ENCODE results near the gene ZNF578.
"Not testable (repeated sequence)": the region's sequence is repeated elsewhere in the genome, so short reads cannot be mapped to it uniquely, and the experiment has no call there.

Gene ZNF578

DNA sequence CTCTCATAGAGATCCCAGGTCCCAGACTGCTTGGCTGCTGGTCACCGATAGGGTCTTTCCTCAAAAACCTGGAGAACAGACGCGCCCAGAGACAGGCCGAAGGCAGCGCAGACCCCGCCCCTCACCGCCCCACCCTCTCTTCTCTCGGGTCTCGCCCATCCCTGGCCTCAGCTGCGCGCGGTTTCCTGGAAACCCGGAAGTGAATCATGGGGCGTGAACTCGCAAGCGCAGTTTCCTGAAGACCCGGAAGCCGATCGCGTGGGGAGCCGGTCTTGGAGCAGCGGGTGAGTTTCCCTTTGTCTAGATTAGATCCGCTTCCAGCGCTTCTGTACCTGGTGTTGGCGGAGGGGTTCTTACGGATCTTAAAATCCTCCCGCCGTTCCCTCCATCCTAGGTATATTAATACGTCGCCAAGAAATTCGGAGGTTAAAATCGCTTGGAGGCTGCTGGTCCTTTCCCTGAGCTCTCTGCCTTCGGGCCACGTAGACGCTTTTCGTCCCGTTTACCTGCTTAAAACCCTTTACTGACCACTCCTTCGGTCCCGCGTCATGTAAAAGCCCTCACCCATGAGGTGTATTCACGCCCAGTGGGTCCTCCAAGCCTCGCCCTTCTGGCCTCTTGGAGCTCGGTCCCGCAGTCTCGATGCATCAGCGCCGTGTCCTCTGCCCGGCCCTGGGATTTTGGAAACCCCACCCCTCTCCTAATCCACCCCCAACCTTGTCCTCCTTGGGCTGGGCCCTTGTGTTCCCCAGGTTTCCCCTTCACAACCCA is at the start of gene ZNF578:
Gene ZNF578 (plus strand): TSS at position 230 of the 771 bp plus-strand sequence. CDS start 48,293 bp downstream, outside the sequence.
- DNase-seq (ENCODE audit: low read depth) = peak; percentile 50

DNA sequence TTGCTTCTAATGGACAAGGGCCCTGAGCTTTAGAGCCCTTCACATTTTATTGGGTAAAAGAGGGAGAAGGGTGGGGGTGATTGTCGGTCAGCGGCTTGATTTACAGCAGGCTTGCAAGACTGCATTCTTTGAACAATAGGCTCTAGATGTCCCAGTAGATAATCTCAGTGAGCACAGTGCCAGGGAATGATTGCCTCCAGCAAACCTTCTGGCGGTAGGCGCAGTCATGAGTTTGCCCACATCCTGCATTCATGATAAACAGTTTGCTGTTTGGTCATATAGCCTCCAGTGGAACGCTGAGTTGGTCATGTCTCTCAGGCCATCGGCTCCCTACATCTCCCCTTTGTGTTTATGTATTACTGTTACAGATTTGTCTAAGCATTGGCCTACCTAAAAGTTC is 43.1 kb upstream of the ZNF578 start:
- DNase-seq (ENCODE audit: low read depth) = no peak

DNA sequence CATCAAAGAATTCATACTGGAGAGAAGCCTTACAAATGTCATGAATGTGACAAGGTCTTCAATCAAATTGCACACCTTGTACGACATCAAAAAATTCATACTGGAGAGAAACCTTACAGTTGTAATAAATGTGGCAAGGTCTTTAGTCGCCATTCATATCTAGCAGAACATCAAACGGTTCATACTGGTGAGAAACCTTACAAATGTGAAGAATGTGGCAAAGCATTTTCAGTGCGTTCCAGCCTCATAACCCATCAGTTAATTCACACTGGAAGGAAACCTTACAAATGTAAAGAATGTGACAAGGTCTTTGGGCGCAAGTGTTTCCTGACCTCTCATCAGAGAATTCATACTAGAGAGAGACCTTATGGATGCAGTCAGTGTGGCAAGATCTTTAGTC is 37.6 kb upstream of the ZNF578 start:
- DNase-seq (ENCODE audit: low read depth) = no peak

DNA sequence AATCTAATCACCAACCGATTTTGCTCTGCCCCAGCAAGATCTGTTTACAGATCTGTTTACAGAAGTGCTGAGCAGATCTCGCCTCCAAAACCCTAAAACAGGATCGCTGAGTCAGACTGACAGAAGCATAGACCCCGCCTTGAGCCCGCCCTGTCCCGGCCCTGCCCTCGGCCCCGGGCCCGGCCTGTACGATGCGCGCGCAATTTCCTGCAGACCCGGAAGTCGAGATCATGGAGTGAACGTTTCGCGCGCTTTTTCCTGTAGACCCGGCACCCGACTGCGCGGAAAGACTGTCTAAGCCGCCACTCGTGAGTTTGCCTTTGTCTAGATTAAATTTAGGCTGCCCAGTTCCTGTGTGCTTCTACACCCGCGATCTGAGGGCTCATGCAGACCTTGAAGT is 24.4 kb upstream of the ZNF578 start, which contains the start of gene ZNF534:
Gene ZNF534 (plus strand): TSS at position 212 of the 400 bp plus-strand sequence. CDS start 2,327 bp downstream, outside the sequence.
- no peak for DNase-seq (ENCODE audit: low read depth)

DNA sequence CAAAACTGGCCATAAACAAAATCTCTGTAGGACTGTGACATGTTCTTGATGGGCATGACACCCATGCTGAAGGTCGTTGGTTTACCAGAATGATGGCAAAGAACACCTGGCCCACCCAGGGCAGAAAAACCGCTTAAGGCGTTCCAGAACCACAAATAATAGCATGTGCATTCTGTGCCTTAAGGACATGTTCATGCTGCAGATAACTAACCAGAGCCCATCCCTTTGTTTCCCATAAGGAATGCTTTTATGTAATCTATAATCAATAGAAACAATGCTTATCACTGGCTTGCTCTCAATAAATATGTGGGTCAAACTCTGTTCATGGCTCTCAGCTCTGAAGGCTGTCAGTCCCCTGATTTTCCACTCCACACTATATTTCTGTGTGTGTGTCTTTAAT is 11.2 kb upstream of the ZNF578 start:
- DNase-seq (ENCODE audit: low read depth) = no peak

DNA sequence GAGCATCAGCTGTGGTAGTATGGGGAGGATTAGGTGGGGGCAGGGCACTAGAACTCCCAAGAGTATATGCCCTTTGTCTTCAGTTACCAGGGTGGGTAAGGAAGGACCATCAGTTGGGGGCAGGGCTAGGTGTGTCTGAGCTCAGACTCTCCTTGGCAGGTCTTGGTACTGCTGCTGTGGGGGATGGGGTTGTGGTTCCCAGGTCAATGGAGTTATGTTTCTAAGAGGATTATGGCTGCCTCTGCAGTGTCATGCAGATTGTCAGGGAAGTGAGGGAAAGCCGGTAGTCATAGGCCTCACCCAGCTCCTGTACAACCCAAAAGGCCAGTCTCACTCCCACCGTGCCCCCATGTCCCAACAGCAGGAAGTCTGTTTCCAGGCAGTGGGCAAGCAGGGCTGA is 8.8 kb upstream of the ZNF578 start:
- no peak for DNase-seq (ENCODE audit: low read depth)

DNA sequence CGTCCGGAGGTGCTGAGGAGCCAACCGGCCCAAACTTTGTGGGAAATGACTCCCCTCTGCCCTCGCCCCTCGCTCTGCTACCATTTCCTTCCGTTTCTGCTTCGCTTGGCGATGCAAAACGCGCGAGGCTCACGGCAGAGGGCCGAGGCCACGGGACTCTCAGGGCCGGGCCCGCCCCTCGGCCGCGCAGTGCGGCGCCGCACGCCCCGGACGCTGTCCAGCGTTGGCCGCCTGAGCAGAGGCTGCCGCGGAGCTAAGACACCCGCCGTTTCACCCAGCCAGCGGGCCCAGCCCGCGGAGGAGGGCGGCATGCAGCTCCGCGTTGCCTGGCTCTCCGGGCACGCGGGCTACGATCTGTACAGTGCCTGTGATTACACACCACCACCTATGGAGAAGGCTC is 2.1 kb upstream of the ZNF578 start:
- DNase-seq (ENCODE audit: low read depth) = no peak

DNA sequence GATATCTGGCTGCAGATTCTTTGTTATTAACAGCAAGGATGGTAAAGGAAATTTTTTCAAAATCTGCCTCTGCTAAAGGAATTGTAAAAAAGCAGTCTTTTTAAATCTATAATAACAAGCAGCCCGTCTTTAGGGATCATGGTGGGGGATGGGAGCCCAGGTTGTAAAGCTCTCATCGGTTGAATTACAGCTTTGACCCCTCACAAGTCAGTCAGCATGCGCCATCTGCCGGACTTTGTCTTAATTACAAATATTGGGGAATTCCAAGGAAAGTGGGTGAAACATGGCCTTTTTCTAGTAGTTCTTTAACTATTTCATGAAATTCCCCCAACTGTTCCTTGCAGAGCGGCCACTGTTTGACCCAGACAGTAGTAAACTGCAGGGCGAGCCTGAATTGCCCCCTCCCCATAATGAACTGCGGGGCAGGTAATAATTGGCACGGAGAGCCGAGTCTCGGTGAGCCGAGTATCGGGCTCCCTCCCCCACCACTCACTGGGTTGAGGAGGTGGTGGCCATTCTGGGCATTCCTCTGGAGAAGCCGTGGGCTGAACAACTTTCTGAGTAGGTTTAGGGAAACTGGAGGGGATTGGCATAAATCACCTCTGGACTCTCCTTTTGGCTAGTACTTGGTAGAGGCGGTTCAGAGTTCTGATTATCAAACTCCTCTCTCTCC is 11.6 kb downstream of the ZNF578 start:
- no peak for DNase-seq (ENCODE audit: low read depth)

DNA sequence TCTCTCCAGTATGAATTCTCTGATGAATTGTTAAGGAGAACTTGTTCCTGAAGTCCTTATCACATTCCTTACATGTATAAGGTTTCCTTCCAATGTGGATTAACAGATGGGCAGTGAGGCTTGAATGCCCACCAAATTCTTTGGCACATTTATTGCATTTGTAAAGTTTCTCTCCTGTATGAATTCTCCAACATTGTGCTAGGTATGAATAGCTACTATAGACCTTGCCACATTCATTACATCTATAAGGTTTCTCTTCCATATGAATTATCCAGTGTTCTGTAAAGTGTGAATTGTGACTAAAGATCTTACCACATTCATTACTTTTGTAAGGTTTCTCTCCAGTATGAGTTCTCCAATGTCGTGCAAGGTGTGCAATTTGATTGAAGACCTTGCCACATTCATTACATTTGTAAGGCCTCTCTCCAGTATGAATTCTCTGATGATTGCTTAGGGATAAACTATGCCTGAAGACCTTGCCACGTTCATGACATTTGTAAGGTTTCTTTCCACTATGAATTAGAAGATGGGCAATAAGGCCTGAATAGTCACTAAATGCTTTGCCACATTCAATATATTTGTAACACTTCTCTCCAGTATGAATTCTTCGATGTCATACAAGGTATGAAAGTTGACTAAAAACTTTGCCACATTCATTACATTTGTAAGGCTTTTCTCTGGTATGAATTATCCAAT is 20.4 kb downstream of the ZNF578 start:
- no peak for DNase-seq (ENCODE audit: low read depth)

DNA sequence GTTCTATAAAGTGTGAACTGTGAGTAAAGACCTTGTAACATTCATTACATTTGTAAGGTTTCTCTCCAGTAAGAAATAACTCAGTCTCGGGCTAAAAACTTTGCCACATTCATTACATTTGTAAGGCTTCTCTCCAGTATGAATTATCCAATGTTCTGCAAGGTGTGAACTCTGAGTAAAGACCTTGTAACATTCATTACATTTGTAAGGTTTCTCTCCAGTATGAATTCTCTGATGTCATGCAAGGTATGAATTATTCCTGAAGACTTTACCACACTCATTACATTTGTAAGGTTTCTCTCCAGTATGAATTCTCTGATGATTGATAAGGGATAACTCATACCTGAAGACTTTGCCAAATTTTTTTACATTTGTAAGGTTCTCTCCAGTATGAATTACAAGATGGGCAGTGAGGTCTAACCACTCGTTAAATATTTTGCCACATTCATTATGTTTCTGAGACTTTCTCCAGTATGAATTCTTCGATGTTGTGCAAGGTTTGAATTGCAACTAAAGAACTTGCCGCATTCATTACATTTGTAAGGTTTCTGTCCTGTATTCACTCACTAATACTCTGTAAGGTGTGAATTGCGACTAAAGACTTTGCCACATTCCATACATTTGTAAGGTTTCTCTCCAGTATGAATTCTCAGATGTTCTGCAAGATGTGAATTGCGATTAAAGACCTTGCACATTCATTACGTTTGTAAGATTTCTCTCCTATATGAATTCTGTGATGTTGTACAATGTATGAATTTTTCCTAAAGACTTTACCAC is 21.2 kb downstream of the ZNF578 start:
- DNase-seq (ENCODE audit: low read depth) = no peak

DNA sequence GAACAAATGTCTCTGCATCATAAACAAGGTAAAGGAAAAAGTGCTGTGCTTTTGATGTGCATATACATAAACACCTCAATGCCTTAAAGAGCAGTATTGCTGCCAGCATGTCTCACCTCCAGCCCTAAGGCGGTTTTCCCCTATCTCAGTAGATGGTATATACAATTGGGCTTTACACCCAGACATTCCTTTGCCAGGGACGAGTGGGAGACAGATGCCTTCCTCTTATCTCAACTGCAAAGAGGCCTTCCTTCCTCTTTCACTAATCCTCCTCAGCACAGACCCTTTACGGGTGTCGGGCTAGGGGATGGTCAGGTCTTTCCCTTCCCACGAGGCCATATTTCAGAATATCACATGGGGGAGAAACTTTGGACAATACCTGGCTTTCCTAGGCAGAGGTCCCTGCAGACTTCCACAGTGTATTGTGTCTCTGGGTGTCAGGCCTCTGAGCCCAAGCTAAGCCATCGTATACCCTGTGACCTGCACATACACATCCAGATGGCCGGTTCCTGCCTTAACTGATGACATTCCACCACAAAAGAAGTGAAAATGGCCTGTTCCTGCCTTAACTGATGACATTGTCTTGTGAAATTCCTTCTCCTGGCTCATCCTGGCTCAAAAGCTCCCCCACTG is 30.9 kb downstream of the ZNF578 start:
- DNase-seq (ENCODE audit: low read depth) = not testable (repeated sequence)

DNA sequence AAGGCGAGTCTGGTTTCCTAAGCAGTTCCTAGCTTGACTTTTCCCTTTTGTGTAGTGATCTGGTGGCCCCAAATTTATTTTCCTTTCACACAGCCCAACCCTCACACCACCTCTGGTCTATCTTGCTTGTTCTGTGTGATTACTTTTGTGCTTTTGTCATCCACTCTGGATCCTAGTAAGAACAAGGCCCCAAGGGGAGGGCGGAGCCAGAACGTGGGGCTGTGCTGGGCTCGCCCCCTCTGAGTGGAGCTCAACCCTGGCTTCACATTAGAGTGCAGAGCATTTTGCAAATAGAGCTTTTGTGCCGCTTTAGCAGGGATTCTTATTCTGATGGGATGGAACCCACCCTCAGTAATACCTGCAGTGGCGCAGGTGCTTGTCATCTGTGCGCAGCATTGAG is 31.7 kb downstream of the ZNF578 start:
- not testable (repeated sequence) for DNase-seq (ENCODE audit: low read depth)

DNA sequence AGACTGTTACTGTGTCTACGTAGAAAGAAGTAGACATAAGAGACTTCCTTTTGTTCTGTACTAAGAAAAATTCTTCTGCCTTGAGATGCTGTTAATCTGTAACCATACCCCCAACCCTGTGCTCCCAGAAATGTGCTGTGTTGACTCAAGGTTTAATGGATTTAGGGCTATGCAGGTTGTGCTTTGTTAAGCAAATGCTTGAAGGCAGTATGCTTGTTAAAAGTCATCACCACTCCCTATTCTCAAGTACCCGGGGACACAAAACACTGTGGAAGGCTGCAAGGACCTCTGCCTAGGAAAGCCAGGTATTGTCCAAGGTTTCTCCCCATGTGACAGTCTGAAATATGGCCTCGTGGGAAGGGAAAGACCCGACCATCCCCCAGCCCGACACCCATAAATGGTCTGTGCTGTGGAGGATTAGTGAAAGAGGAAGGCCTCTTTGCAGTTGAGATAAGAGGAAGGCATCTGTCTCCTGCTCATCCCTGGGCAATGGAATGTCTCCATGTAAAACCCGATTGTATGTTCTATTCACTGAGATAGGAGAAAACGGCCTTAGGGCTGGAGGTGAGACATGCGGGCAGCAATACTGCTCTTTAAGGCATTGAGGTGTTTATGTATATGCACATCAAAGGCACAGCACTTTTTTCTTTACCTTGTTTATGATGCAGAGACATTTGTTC is 32.3 kb downstream of the ZNF578 start:
- not testable (repeated sequence) for DNase-seq (ENCODE audit: low read depth)

DNA sequence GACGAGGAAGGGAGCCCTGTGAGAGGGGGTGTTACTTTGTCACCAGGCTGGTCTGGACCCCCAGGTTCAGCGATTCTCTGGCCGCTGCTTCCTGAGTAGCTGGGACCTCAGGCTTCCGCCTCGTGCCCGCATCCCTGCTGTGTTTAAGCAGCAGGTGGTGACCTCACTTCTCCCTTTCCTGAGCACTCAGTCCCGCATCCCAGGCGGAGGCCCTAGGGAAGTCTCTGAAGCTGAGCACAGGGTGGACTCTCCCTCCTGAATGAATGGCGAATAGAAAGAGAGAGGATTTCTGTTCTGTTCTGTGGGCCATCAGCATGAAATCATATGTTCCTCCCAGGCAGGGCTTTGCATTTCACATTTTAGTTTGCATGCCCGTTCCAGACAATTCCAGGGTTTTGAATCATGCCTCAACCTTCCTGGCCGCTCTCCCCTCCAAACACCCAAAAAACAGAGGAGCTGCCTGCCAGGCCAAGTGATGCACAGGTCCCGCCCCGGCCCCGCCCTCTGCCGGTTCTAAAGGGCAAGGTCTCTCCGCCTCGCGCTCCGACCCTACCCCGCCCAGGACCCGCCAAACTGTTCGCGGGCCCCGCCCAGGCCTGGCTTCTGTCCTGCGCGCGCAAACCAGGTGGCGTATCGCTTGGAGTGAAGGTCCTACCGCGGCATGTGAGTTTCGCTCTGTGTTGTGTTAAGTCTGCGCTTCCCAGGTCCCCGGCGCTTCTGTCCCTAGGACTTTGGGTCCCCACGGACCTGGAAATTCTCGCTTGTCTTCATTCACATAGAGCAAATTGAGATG is 39.0 kb downstream of the ZNF578 start:
- no peak for DNase-seq (ENCODE audit: low read depth)

DNA sequence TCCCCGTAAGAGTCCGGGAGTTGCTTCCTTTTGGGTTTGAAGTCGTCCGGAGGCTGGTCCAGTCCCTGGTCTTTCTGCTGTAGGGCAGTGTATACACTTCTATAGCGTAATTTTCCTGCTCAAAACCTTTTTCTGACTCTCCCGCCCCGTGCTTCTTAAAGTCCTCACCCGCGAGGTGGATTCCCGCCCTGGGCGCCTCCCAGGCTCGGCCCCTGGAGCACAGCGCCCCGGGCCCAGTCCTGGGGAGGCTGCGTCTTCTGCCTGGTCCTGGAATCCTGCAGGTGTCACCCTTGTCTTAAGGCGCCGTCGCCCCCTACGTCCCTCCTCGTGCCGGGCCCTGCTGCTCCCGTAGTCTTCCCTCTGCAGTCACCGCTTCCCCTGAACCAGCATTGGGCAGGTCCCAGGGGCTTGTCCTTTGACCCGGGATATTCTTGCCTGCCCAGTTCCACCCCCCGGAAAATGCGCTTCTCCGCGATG is 39.7 kb downstream of the ZNF578 start:
- no peak for DNase-seq (ENCODE audit: low read depth)

DNA sequence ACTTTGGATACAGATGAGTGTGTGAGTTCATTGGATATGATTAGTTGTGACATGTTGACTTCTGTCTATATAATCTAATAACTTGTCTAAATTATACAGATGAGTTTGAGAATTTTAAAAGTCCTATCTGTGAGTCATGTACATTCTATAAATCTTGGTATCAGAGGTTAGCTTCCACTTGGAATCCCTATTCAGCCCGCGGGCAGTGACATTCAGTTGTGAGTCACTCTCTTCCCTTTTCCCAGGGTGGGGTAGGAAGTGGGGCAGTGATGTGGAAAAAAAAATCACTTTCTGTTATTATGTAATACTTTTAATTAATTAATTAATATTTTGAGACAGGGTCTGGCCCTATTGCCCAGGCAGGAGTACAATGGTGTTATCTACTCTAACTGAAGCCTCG is 41.2 kb downstream of the ZNF578 start:
- no peak for DNase-seq (ENCODE audit: low read depth)

DNA sequence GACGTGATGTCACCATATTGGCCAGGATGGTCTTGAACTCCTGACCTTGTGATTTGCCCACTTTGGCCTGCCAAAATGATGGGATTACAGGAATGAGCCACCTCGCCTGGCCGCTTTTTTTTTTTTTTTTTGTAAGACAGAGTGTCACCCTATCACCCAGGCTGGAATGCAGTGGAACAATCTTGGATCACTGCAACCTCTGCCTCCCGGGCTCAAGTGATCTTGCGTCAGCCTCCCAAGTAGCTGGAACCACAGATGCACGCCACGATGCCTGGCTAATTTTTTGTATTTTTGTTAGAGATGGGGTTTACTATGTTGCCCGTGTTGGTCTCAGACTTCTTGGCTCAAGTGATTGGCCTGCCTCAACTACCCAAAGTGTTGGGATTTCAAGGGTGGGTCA is 45.2 kb downstream of the ZNF578 start:
- no peak for DNase-seq (ENCODE audit: low read depth)

DNA sequence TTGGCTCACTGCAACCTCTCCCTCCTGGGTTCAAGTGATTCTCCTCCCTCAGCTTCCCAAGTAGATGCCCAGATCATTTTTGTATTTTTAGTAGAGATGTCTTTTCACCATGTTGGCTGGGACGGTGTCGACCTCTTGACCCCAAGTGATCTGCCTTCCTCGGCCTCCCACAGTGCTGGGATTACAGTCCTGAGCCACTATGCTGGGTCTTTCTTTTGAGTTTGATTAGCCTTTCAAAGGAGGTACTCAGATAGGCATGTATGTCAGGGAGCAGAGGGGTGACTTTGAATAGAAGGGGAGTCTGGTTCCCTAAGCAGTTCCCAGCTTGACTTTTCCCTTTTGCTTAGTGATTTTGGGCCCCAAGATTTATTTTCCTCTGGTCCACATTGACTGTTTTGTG is 47.1 kb downstream of the ZNF578 start:
- DNase-seq (ENCODE audit: low read depth) = not testable (repeated sequence)

DNA sequence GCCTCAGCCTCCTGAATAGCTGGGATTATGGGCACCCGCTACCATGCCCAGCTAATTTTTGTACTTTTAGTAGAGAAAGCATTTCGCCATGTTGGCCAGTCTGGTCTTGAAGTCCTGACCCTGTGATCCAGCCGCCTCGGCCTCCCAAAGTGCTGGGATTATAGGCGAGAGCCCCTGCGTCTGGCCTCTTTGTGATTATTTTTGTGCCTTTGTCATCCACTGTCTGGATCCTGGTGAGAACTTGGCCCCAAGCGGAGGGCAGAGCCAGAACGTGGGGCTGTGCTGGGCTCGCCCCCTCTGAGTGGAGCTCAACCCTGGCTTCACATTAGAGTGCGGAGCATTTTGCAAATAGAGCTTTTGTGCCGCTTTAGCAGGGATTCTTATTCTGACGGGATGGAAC is 47.6 kb downstream of the ZNF578 start:
- not testable (repeated sequence) for DNase-seq (ENCODE audit: low read depth)

DNA sequence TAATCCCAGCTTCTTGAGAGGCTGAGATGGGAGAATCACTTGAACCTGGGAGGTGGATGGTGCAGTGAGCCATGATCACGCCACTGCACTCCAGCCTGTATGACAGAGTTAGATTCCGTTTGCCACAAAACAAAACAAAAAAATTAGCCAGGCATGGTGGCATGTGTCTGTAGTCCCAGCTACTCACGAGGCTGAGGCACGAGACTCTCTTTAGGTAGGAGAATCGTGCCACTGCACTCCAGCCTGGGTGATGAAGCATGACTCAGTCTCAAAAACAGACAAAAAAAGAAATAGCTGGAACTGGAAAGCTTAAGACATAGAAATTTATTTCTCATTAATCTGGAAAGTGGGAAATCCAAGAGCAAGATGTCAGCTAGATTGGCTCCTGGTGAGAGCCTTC is 53.9 kb downstream of the ZNF578 start:
- DNase-seq (ENCODE audit: low read depth) = no peak

Measured in activated T-helper 9 cell treated with anti-CD3 and anti-CD28 coated beads, Interleukin-2, amount 50 U/mL, for 16 hours (primary cell).